GM12801 (cell line): Measurements from ENCODE around the gene HPSE.

Experiments
- TF ChIP-seq, protein P1 (sequence below): IDR thresholded peaks from one replicate; pipeline ENCODE4 v1.5.1; 2011; ENCODE audit warnings: control low read depth; ENCODE audit not compliant: insufficient read length; ENCODE audit errors: extremely low read depth

Gene HPSE

DNA sequence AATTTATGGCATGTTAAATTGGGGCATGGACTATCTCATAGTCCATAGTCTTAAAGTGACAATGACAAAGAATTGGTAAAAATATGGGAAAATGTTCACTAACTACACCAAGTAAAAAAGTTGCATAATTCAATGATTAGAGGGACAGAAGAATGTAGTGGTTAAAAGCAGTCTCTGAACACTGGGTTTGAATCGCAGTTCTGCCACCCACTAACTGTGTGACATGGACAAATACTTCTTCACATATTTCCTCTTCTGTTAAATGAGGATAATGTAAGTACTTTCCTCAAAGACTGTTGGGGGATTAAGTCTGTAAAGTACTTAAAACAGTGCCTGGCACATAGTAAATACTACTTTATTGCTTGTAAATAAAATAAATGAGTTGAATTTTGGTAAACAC, 65.4 kb downstream of the HPSE start:
- TF ChIP-seq, protein P1, sequence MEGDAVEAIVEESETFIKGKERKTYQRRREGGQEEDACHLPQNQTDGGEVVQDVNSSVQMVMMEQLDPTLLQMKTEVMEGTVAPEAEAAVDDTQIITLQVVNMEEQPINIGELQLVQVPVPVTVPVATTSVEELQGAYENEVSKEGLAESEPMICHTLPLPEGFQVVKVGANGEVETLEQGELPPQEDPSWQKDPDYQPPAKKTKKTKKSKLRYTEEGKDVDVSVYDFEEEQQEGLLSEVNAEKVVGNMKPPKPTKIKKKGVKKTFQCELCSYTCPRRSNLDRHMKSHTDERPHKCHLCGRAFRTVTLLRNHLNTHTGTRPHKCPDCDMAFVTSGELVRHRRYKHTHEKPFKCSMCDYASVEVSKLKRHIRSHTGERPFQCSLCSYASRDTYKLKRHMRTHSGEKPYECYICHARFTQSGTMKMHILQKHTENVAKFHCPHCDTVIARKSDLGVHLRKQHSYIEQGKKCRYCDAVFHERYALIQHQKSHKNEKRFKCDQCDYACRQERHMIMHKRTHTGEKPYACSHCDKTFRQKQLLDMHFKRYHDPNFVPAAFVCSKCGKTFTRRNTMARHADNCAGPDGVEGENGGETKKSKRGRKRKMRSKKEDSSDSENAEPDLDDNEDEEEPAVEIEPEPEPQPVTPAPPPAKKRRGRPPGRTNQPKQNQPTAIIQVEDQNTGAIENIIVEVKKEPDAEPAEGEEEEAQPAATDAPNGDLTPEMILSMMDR = no peak

DNA sequence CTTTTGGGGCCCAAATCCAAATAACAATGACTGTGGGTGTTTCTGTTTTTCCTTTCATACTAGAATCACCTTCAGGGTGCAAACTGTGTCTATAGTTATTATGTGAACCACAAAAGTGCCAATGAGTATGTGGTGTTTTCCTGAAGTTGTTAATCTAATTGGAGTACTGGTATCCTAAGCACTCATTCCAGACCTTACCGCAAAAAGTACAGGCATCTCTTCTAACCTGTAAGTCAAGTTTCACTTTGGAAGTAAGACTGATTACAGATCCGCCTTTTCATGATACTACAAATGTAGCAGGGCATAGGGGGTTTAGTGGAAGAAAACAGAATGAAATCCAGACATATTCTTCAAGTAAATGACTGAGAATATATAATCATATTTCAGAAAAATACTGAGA, 66.2 kb downstream of the HPSE start:
- TF ChIP-seq, protein P1 = no peak

DNA sequence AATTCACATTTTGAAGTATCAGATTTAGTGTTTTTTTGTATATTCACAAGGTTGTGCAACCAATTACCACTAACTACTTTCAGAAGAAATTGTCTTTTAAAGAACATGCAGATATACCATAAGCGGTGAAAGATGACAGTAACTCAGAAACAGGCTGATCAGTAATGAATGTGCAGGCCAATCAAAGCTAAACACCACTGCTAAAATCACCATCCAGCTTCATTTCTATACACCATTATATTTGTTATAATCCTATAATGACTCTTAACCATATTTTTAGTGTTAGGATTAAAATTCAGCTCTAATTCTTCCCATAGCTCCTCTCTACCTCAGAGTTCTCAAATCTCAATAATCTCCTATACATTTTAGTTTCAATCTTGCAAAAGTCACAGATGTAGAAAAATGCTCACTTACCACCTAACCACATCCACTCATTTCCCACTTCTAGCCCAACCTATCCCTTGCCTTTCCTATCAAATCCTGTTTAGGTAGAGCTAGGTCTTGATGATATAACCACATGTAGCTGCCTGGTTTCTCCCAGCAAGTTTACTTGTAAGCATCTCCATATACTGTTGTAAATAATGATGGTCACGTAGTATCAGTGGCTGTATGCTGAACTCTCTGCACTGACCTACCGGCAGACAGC, 66.7 kb downstream of the HPSE start:
- TF ChIP-seq, protein P1 = no peak

DNA sequence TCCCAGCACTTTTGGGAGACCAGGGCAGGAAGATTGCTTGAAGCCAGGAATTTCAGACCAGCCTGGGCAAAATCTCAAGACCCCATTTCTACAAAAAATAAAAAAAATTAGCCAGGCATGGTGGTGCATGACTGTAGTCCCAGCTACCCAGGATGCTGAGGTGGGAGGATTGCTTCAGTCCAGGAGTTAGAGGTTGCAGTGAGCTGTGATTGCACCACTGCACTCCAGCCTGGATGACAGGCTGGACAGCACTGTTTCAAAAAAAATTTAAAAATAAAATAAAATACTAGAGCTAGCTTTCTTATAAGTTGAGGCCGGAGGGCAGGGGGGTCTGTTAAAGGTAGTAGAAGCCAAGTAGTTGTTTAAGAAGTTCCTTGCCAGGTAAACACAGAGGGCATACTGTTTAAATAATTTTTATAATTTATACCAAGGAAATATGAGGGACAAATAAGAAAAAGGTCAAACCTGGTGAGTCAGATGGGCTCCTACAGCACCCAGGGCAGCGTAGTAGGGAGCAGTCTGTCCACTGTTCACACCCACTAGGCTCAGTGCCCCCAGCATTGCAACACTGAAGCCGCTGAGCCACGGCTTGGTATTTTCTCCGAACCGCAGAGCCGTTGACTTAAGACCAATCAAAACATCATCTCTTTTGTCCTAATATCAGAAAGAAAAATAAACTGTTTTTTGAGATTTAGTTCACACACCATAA, 67.4 kb downstream of the HPSE start:
- TF ChIP-seq, protein P1 = no peak

DNA sequence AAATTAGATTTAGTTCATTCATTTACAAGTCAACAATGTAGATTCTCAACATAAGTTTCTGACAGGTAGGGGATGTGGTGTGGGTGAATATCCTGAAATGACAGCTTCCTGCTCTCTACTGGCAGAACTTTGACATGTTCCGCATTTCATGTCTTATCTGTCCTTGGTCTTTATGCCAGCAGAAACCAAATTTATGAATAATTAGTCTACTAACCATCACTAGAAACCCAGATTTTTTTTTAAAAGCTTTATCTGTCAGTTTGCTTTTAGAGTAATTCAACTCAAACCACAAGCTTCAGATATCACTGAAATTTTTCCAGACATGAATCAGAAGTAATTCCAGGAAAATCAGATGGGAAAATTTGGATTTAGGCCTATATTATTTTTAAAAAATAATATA, 68.0 kb downstream of the HPSE start:
- TF ChIP-seq, protein P1 = no peak

DNA sequence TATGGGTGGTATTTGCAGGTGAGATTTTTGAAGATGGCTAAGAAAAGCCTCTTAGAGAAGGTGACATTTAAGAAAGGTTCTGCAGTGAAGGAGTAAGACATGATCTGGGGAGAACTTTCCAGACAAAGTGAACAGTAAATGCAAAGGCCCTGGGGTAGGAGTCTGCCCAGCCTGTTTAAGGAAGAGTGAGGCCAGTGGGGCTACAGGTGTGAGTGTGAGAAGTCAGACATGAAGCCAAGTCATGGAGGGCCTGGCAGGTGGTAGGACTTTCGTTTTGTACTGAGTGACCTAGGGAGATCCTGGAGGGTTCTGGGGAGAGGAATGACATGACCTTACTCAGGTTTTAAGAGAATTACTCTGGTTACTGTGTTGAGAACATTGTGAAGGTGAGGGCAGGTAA, 71.5 kb downstream of the HPSE start:
- TF ChIP-seq, protein P1 = no peak

DNA sequence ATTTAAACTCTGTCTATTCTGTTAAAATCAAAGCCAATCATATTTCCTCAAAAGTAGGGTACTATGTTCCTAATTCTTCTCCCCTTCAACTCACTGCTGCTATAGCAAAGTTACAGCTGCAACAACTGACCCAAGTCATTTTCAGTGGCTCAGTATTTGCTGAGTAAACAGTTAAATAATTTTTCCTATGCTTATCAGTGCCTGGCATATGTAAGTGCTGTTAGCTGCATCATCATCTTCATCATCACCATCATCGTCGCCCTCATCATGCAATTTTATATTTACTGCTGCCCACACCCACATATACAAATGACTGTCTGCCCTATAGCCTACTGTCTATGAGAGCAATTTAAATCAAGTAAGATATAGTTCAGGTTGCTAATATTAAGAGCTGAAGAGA, 72.0 kb downstream of the HPSE start:
- TF ChIP-seq, protein P1 = no peak
